CD4-positive, alpha-beta T cell treated with Interleukin-2 at 100 ng/mL for 4 hours (primary cell): Measurements from ENCODE around the gene BICDL1.

Experiments used
- DNase-seq: peaks from one replicate; pipeline ENCODE4 v3.0.0-alpha.2; 2020; ENCODE audit warnings: low spot score

The BICDL1 gene

DNA sequence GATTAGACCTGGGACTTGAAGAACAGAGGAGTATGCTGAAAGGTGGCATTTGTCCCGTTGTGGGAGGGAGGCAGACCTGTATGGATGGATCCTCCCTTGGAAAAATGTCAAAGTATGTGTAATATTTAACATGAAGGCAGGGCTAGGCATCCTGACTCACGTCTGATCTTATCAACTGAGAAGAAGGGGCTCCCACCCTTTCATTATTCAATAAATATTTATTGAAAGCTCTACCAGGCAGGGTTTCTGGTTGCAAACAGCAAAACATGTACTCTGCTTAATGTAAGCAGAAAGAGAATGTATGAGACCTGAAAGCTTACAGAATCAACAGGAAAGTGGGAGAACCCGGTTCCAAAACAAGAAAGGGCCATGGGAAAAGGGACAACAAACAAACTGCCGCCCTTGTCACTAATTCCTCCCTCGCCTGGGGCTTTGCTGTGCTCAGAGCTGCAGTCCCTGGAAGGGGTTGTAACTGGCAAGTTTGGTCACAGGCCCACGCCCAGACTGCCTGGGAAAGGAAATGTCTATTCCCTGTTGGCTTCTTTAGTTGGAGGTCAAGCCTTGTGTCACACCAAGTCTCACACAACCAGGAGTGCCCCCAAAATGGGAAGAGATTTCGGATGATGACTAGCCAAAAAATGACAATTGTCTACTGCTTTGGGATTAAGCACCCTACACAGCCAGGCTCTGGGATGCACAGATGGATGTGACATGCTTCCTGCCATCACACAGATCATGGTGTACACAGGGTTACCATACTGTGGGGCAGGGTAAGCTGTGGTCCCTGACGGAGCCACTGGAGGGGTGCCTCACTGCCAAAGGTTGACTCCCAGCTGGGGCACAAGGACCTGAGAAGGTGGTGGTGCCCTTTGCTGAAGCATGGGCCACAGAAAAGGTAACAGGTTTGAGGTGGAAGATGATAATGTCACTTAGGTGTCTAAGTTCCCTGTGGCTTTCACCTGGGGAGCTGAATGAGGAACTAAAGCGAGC lies 90.7 kb downstream of the BICDL1 start:
- DNase-seq = no peak

DNA sequence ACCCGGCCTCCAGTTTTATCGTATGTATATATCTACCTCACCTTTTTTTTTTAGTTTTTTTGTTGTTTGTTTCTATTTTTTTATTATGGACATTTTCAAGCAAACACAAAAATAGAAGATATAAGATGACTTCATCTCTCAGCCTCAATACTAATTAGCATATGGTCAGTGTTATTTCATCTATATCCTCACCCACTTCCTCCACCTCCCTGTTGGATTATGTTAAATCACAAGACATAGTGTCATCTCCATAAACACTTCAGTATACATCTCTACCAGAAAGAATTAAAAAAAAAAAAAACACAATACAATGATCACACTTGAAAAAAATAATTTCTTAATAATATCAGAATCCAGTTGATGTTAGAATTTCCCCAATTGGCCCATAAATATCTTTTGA lies 92.6 kb downstream of the BICDL1 start:
- DNase-seq = no peak

DNA sequence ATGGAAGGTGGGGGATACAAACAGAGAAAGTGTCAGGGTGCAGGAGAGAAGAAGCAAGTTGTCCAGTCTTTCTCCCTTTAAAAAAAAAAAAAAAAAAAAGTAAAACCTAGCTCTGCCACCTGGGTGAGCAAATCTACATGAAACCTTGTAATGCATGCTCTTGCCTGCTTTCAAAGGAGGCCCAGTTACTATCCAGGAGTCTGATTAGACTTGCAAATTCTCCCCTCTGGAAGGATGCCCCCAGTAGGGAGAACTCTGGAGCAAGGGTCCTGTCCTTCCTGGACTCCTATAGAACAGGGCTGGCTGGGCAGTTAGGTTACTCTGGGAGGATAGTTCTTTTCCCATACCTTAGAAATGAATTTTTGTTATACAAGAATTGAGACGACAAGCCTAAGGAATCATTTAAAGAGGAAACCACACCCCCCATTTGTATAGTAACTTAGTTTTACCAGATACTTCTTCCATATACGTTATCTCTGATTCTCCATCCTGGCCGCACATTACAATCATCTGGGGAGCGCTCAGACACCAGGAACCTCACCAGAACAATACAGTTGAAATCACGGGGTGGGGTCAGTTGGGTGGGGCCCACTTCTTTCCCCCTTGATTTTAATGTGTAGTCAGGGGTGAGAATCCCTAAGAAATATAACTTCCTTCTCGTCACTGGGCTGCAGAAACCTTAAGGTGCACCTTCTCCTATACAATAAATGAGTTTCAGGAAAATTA lies 97.0 kb downstream of the BICDL1 start:
- no peak for DNase-seq

DNA sequence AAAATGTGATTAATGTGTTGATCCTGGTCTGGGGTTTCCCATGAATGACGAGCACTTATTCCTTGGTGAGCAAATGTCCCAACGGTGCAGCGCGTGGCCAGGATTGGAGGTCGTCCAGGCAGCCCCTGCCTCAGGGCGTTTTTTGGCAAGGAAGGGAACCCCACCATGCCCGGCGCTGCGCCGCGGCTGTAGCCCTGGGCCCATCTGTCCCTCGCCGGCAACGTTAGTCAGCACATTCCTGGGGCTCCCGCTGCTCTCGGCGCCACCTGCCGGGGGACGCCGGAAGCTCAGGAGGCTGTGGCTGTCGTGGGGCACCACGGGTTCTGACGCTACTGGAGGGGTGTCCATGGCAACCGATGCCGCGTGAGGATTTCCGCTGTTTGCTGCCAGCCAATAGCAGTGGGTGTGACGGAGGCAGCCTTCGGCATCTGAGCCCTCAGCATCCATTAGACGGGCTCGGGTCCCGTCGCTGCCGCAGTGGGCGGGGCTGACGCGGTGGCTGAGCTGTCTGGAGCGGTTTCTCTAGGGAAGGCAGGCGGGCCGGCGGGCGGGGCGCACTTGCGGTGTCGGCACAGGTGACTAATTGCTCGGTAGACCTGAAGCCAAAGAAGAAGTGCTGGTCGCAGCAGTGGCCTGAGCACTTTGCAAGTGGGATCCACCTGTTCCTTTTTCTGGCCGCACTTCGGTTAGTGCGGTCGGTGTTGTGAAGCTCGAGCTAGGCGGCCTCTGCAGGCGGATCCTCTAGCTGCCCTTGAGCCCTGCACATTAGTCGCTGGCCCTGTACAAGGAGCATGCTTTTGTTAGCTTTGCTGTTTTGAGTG lies 98.0 kb downstream of the BICDL1 start:
- peak; percentile 100 for DNase-seq

DNA sequence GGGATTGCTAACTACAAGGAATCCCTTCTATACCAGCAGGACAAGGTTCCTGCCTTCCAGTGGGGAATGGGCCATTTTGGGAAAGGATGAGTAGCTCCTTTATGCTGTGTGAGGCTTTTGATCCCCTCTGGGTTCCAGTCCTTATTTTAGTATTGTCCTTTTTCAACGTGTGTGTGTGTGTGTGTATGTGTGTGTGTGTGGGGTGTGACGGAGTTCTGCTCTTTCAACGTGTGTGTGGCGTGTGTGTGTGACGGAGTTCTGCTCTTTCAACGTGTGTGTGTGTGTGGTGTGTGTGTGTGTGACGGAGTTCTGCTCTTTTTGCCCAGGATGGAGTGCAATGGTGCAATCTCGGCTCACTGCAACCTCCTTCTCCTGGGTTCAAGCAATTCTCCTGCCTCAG lies 100.1 kb downstream of the BICDL1 start:
- no peak for DNase-seq

DNA sequence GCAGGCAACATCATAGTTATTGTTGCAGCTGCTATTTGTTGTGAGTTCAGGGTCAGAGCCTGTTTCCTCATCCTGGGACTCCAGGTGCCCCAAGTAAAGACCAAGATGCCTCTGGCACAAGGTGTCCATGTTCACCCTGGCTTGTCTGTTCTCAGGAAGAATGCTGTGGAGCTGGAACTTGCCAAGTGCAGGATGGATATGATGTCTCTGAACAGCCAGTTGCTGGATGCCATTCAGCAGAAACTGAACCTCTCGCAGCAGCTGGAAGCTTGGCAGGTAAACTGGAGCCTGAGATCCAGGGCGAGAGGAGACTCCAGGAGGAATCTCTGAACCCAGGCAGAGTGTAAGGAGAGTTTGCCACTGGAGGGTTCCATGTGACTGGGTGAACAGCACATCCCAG lies 100.8 kb downstream of the BICDL1 start:
- no peak for DNase-seq

DNA sequence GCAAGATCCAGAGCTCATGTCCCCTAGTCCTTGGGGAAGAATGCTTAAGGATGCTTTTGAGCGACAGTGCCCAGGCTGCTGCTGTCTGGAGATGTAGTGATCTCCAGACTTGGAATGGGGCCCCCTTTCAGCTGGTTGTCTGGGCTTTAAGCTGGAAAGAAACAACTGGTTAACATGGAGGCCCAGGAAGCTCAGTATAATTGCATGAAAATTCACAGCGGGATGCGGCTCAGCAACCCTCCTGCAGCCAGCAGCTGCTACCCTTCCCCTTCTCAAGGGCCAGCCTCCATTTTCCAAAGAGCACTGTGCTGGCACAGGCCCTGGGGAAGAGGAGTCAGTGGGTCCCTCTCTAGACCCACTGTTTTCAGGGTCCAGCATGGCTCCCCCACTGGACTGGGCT lies 101.2 kb downstream of the BICDL1 start:
- DNase-seq = no peak

DNA sequence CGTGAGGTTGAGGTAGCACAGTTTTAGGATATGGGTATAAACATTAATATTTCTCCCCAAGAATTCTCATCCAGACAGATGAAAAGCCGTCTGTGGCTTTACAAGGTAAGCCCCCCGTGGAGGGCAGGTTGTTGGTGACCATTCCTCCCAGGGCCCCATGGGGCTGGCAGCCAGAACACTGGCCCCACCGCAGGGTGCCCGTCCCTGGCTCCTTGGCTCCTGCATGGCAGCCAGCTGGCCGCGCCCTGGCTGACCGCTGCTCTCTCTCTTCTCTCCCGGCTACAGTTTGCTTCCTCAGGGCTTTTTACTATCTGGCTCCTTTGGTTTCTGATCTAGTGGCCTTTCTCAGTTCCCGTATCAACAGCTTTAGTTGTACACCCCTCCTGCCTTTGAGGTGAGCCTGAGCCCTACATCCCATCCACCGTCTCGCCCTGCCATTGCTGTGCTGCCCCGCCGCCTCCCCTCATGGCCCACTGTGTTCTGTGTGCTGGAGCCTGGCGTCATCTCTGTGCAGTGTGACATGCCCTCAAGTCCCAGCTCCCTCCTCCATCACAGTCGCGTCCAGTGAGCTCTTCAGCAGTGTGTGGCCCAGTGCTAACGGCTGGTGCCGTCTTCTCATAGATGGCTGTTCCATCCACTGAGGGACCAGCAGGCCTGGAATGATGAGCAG lies 101.7 kb downstream of the BICDL1 start:
- no peak for DNase-seq

DNA sequence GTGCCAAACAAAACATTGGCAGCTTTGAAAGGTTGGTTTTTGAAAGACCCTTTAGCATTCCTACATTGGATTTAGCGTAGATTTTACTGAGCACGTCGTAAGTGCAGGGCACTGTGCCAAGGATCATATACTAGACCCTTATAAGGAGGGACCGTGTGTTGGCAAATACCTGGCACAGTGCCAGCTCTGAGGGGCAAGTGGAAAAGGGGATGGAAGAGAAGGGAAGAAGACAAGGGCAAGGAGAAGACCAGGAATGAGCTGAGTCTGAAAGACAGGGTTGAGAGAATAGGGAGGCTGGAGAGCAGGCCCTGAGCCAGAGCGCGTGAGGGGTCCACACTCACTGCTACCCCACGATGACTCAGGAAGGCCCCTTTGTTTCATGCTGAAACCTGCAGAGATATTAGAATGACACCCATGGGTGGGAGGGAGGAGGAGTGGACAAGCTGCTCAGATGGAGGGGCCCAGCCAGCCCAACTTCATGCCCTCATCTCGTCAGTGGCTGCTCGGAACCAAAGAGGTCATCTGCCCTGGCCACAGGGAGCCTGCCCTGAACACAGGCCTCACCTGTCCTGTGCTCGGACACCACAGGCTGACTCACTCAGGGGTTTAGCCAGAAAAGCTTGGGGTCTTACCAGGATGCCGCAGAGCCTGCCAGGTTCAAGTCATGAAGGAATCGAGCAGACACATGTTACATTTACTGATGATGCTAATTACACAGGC lies 102.5 kb downstream of the BICDL1 start:
- DNase-seq = no peak

DNA sequence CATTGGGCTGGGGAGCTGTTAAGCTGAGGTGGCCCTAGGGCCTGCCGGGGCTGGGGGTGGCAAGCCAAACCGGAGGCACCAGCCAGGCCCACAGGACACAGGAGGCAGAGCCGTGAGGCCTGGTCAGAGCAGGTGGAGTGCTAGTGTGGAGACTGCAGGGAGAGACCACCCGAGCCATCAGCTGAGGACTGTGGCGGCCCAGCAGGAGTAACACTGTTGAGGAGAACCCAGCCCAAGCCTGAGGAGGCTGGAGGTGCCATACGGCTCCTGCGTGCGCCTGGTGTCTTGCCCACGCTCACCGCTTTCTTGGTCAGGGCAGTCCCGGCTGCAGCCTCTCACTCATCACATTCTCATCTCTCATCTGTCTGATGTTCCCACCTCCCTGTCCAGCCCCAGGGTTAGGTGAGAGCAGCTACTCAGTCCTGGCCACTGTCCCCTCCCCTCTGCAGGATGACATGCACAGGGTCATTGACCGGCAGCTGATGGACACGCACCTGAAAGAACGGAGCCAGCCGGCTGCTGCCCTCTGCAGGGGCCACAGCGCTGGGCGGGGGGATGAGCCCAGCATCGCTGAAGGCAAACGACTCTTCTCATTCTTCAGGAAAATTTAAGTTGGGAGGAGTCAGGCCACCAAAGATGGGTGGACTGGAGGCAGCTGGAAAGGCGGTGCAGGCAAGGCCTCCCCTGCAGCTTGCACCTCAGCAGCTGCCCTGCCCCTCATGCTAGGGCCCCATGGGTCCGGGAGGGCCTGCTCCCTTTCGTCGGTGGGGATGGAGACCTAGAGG lies 103.7 kb downstream of the BICDL1 start:
- DNase-seq = no peak

DNA sequence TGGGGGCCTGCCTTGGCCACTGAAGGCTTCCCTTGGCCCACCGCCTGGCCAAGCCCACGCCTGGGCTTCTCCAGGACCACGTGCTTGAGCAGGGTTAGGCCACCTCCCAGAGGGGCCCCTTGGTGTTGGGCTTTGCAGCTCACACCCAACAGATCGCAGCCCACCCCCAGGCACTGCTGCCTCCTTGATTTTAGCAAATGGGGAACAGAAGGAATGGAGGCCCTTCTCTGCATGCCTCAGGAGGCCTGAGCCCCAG lies 104.2 kb downstream of the BICDL1 start:
- DNase-seq = no peak

DNA sequence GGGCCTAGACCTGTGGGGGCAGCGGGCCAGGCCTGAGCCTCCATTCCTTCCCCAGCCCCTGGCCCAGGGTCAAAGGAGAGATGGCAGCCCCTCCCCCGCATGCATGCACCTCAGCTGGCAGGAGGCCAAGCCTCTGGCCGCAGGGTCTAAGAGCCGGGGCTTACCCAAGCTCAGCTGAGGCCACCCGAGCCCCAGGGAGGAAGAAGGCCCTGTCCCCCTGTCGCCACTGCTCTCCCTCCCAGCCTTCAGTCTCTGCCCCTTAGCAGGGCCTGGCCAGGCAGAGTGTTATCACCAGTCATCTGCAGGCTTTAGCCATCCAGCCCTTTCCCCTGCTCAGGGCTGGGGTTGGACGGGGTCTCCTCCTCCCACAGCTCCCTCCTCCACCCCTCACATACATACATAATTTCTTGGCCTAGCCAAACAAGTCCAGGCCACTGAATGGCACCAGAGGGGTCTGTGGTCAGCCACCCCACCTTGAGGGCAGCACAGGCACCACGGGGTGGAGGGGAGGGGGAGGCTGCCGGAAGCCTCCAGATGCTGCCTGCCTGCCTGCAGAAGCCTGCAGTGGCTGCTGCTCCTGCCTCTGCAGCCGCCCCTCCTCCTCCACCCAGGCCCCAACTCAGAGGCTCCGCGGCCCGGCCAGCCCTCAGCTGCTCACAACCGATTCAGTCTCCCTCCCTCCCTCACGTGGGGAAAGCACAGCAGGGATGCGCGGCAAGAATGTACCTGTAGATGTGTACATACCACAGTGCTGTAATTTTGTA lies 104.7 kb downstream of the BICDL1 start:
- DNase-seq = no peak

DNA sequence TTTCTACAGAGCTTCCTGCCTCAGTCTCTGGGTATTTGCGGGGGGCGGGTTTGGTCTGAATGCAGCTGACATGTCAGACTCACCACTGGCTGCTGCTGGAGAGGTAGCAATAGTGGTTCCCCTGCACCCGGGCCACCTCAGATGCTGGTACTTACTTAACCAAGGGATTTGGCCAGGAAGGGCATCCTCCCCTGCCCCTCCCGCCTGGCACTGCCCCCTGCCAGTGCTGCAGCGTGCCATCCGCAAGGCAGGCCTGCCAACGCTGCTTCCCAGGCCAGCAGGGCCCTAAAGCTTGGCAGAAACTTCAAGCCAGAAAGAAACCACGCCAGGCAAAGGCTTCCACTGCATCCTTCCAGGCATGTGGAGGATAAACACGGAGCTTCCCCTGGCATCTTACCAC lies 105.4 kb downstream of the BICDL1 start:
- no peak for DNase-seq

DNA sequence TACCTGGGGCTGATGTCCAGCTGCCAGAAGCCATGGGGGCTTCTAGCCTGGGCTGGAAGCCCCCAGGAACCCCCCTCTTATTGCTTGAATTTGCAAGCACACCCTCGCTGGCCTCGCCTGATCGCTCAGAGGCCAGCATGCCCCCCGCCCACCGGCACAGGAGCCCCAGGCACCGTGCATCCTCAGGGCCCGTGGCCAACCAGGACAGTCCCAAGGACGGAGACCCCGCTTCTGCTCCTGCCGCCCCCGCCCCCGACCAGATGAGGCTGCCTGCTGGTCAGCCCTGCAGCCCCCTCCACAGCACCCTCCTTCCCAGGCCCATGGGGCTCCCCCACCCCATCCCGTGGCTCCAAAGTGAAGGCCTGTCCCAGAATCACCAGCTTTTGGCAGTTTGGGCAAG lies 106.3 kb downstream of the BICDL1 start:
- DNase-seq = no peak

DNA sequence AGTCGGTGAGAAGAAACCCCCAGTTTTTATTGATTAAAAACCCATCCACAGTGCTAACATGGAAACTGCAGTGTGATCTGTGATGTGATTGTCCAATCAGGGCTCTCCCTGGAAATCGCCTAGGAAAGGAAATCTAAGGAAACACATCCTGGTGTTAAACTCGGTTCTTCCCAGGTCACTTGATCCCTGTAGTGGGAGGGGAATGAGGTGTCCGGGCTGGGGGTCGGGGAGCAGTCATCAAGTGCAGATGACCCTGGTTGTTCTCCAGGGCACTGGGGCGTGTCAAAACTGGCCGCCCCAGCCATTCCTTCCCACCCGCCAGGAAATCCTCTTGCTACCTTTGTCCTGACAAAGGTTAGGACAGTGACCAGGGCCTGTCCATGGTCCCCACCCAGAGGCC lies 106.7 kb downstream of the BICDL1 start:
- no peak for DNase-seq

DNA sequence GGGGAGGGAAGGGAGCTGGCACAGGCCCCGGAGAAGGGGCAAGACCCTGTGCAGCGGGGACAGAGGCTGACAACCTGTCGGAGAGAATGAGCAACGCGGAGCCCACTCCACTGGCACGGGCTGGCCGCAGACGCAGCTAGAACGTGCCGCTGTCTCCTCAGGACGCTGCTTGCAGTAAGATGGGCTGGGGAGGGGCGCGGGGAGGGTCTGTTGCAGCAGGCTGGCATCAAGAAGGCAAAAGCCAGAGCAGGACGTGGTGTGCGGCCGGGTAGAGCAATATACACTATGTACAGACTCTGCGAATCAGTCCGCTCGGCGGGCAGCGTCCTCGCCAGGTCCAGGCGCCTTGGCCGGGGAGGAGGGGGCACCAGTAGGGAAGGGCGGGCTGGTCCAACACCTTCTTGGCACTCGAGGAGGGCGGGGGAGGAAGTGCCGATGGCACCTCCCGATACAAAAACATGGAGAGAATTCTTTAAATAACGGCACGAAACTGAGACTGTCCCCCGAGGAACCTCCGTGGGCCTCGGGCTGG lies 107.7 kb downstream of the BICDL1 start:
- DNase-seq = no peak

DNA sequence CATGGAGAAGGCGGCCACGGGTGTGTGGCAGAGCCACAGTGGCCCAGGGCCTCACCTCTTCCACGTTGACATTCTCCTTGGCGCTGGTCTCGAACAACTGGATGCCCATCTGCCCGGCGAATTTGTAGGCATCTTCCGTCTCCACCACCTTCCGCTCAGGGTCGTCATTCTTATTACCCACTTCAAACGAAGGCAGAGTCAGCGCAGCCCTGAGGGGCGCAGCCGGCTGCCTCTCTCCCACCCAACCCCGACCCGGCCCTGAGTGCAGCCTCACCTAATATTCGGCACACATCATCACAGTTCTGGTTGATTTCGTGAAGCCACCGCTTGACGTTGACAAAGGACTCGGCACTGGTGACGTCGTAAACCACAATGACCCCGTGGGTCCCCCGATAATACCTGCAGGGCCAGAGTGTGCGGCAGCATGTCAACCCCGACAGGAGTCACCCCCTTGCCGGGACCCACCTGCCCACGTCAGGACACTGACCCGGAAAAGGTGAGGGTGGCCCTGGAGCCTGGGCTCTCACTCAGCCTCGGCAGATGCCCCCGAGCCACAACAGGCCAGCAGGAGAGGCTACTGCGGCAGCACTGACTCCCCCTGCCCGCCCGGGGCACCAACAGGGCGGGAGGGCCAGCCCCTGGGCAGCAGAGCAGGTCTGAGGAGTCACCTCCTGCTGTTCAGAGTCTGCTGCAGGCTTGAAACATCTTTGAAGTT lies 109.9 kb downstream of the BICDL1 start:
- no peak for DNase-seq

DNA sequence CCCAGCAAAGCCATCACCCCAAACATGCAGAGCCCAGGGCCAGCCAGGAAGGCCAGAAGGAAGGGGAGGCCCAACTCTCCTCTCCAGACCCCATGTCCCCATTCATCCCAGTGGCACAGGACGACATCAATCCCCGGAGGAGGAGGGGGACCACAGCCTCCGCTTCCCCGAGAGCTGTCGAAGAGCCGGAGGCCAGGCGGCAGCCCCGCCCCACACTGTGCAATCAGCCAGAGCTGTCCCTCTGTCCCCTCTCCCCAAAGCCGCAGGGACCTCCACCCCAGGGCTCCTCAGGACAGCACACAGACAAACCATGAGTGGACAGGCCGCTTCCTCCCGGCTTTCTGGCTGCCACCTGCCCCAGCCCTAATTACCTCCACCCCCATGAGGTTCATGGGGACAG lies 110.7 kb downstream of the BICDL1 start:
- DNase-seq = no peak

DNA sequence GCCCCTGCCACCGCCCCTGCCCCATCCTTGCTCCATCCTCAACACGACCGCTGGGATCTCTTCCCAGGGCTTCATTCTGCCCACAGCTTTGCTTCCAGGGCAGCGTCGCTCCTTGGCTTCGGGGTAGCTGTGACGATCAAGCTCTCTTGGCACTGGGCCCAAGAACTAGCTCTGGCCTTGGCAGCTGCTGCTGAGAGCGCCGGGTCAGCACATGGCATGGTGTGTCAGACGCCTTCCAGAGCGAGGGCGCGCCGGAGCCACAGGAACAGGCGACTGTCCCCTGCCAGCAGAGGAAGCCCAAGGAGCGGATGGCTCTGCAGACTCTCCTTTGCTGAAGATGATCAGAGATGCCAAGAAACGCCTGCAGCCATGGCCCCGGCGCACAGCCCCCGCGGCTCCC lies 111.6 kb downstream of the BICDL1 start:
- DNase-seq = no peak
